A673 (cell line): ENCODE results near the gene KREMEN1.

Experiments used
- CTCF ChIP-seq: fragments of 300-800, 200-600 bp; sonication (generic); conservative IDR thresholded peaks from 2 replicates; pipeline ENCODE4 v1.5.1; 2017; ENCODE audit warnings: low read depth, mild to moderate bottlenecking, antibody characterized with exemption, low read length, moderate library complexity, mixed read lengths
- EZH2 ChIP-seq: fragments of 200-600 bp; sonication (generic); IDR thresholded peaks from 2 replicates; pipeline ENCODE4 v1.6.1; 2017; ENCODE audit warnings: borderline replicate concordance, low read depth, mild to moderate bottlenecking, mixed read lengths, antibody characterized with exemption, low read length; ENCODE audit not compliant: poor library complexity, severe bottlenecking

GRCh38 chr22:29060931-29061330, 11.9 kb upstream of the KREMEN1 start:
- TF ChIP-seq CTCF: no peak
- TF ChIP-seq EZH2: no peak
